WTC11 (cell line): ENCODE results near the gene CAMTA1.

Source experiments
- ZNF317 ChIP-seq: sonication (generic); formaldehyde crosslinking; IDR thresholded peaks from 2 replicates; pipeline ENCODE4 v1.8.1; 2023; ENCODE audit warnings: low read depth, mild to moderate bottlenecking, moderate library complexity, missing genetic modification reagents, borderline replicate concordance
- TF ChIP-seq, protein P1 (sequence below): fragments of 200-600 bp; IDR thresholded peaks from 2 replicates; pipeline ENCODE4 v1.8.0; 2022; ENCODE audit warnings: antibody characterized with exemption
- TF ChIP-seq, protein P2 (sequence below): fragments of 250-450 bp; sonication (Bioruptor Pico); IDR thresholded peaks from 2 replicates; pipeline ENCODE4 v2.1.2; 2022; ENCODE audit warnings: mild to moderate bottlenecking, moderate library complexity
- TF ChIP-seq, protein P3 (sequence below): sonication (generic); formaldehyde crosslinking; IDR thresholded peaks from 2 replicates; pipeline ENCODE4 v1.8.1; 2022; ENCODE audit warnings: mild to moderate bottlenecking, moderate library complexity, missing genetic modification reagents
- TF ChIP-seq, protein P4 (sequence below): sonication (generic); formaldehyde crosslinking; IDR thresholded peaks from 2 replicates; pipeline ENCODE4 v1.8.0; 2022; ENCODE audit warnings: mild to moderate bottlenecking, missing genetic modification reagents

DNA sequence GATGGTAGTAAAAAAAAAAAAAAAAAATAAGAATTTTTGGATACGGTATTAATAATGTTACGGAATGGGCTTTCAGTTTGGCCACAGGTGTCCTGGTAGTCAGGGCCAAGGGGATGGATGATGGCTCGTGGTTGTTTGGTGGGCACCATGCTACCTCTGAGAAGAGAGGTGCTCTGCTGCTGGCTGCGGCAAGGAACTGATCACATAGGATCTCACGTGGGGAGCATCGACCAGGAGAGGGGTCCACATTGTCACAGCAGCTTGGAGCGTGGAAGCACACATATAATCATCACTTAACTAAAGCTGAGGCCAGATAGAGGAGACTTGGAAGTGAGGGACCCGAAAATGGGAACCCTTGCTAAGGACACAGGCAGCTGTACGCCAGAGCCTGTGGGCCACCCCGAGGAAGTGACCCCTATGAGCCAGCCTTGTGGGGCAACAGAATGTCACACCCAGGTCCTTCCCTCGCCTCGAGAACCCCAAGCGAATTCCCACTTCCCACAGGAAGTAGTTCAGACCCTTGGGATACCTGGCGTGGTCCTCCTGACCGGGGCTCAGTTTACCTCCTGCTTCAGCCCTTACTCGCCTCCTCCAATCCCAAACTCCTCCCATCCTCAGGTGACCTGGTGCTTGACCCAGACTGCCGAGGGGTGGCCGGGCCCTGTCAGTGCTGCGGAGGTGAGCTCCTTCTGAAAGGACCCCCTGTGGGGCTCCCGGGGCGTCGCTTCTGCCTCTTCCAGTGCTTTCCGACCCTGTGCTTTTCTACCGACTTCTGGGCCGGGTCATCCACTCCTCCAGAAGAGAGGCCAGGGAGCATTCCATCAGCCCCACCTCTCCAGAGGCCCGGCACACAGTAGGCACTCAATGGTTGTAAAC, 222.0 kb downstream of the CAMTA1 start:
- TF ChIP-seq, protein P1, sequence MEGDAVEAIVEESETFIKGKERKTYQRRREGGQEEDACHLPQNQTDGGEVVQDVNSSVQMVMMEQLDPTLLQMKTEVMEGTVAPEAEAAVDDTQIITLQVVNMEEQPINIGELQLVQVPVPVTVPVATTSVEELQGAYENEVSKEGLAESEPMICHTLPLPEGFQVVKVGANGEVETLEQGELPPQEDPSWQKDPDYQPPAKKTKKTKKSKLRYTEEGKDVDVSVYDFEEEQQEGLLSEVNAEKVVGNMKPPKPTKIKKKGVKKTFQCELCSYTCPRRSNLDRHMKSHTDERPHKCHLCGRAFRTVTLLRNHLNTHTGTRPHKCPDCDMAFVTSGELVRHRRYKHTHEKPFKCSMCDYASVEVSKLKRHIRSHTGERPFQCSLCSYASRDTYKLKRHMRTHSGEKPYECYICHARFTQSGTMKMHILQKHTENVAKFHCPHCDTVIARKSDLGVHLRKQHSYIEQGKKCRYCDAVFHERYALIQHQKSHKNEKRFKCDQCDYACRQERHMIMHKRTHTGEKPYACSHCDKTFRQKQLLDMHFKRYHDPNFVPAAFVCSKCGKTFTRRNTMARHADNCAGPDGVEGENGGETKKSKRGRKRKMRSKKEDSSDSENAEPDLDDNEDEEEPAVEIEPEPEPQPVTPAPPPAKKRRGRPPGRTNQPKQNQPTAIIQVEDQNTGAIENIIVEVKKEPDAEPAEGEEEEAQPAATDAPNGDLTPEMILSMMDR = no peak
- TF ChIP-seq, protein P2, sequence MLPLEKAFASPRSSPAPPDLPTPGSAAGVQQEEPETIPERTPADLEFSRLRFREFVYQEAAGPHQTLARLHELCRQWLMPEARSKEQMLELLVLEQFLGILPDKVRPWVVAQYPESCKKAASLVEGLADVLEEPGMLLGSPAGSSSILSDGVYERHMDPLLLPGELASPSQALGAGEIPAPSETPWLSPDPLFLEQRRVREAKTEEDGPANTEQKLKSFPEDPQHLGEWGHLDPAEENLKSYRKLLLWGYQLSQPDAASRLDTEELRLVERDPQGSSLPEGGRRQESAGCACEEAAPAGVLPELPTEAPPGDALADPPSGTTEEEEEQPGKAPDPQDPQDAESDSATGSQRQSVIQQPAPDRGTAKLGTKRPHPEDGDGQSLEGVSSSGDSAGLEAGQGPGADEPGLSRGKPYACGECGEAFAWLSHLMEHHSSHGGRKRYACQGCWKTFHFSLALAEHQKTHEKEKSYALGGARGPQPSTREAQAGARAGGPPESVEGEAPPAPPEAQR (CRISPR knock-in tag) = no peak
- TF ChIP-seq, protein P3, sequence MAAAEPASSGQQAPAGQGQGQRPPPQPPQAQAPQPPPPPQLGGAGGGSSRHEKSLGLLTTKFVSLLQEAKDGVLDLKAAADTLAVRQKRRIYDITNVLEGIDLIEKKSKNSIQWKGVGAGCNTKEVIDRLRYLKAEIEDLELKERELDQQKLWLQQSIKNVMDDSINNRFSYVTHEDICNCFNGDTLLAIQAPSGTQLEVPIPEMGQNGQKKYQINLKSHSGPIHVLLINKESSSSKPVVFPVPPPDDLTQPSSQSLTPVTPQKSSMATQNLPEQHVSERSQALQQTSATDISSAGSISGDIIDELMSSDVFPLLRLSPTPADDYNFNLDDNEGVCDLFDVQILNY (CRISPR knock-in tag) = no peak
- TF ChIP-seq, protein P4, sequence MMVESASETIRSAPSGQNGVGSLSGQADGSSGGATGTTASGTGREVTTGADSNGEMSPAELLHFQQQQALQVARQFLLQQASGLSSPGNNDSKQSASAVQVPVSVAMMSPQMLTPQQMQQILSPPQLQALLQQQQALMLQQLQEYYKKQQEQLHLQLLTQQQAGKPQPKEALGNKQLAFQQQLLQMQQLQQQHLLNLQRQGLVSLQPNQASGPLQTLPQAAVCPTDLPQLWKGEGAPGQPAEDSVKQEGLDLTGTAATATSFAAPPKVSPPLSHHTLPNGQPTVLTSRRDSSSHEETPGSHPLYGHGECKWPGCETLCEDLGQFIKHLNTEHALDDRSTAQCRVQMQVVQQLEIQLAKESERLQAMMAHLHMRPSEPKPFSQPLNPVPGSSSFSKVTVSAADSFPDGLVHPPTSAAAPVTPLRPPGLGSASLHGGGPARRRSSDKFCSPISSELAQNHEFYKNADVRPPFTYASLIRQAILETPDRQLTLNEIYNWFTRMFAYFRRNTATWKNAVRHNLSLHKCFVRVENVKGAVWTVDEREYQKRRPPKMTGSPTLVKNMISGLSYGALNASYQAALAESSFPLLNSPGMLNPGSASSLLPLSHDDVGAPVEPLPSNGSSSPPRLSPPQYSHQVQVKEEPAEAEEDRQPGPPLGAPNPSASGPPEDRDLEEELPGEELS (CRISPR knock-in tag) = no peak
- TF ChIP-seq ZNF317 (CRISPR knock-in tag) = no peak
